Measurements from ENCODE around the gene FREM1.

GRCh38 chr9:14733133-14733532, 177.1 kb downstream of the FREM1 start:
- TF ChIP-seq CTCF (IDR thresholded peaks at IDR 0.05 in 8 of 11, conservative IDR thresholded peaks at IDR 0.05 in 3 of 11) (no peak), POLR2AphosphoS5 (IDR thresholded peaks at IDR 0.05) (no peak)

Data from spleen (tissue), 7 donors.